GM12864 (cell line): Measurements from ENCODE around the gene A4GNT.
"Not testable (repeated sequence)": the region's sequence is repeated elsewhere in the genome, so short reads cannot be mapped to it uniquely, and the experiment has no call there.

ENCODE experiments used
- DNase-seq: peaks from one replicate; pipeline ENCODE4 v3.0.0-alpha.2; 2011; ENCODE audit warnings: low read depth
- H3K4me3 ChIP-seq: 2 replicates; pipeline ENCODE4 v1.5.1; 2011; ENCODE audit warnings: mild to moderate bottlenecking, low read depth, low read length, control low read depth
- CTCF ChIP-seq: IDR thresholded peaks from 2 replicates; pipeline ENCODE4 v1.5.1; 2011; ENCODE audit warnings: low read depth, mild to moderate bottlenecking, moderate library complexity, low read length, control low read depth, inconsistent platforms; ENCODE audit errors: missing control alignments

The A4GNT gene

GRCh38 chr3:138105598-138105997, 26.6 kb downstream of the A4GNT start:
- no peak for TF ChIP-seq CTCF
- DNase-seq = no peak
- H3K4me3 ChIP-seq = no peak overlapping the region

GRCh38 chr3:138103466-138103865, 28.7 kb downstream of the A4GNT start:
- DNase-seq = no peak
- H3K4me3 ChIP-seq = no peak overlapping the region
- no peak for TF ChIP-seq CTCF

- DNase-seq, H3K4me3 ChIP-seq: not testable (repeated sequence)
- TF ChIP-seq CTCF = peak; percentile 21
Observed at GRCh38 chr3:138101351-138101940, 30.7 kb downstream of the A4GNT start.

GRCh38 chr3:138099417-138099816, 32.8 kb downstream of the A4GNT start:
- H3K4me3 ChIP-seq = no peak overlapping the region
- DNase-seq = no peak
- TF ChIP-seq CTCF = no peak

GRCh38 chr3:138097192-138098172, 34.7 kb downstream of the A4GNT start:
- no peak for DNase-seq
- no peak overlapping the region for H3K4me3 ChIP-seq
- TF ChIP-seq CTCF = peak; percentile 37

- no peak for TF ChIP-seq CTCF
- no peak for DNase-seq
Observed at GRCh38 chr3:138093721-138094120, 38.5 kb downstream of the A4GNT start.

More at GRCh38 chr3:138093721-138094120, 38.5 kb downstream of the A4GNT start:
- no peak overlapping the region for H3K4me3 ChIP-seq
